Duodenal mucosa (tissue), 2 donors: ENCODE measurements around the gene TRIM26.

ENCODE experiments used
- H3K27ac ChIP-seq: one replicate; pipeline ENCODE4 v1.7.0; 2013; ENCODE audit warnings: low read depth, low read length
- H3K27me3 ChIP-seq, 2 donors: one replicate each; pipeline ENCODE4 v1.7.0; 2013; ENCODE audit warnings: low read length in 2 of 2, control low read depth in 1 of 2; ENCODE audit not compliant: insufficient read depth in 2 of 2, control insufficient read depth in 1 of 2
- H3K36me3 ChIP-seq, 2 donors: one replicate each; pipeline ENCODE4 v1.7.0; 2013; ENCODE audit warnings: low read length in 2 of 2, control low read depth in 1 of 2; ENCODE audit not compliant: insufficient read depth in 2 of 2, control insufficient read depth in 1 of 2
- H3K4me1 ChIP-seq, 2 donors: one replicate each; pipeline ENCODE4 v1.7.0; 2013; ENCODE audit warnings: low read length in 2 of 2, control low read depth in 1 of 2; ENCODE audit not compliant: insufficient read depth in 2 of 2, control insufficient read depth in 1 of 2
- H3K4me3 ChIP-seq, 2 donors: one replicate each; pipeline ENCODE4 v1.7.0; 2013; ENCODE audit warnings: low read length in 2 of 2, low read depth in 1 of 2
- H3K9ac ChIP-seq, 2 donors: one replicate each; pipeline ENCODE4 v1.7.0; 2013; ENCODE audit warnings: low read length in 2 of 2, low read depth in 1 of 2
- H3K9me3 ChIP-seq, 2 donors: one replicate each; pipeline ENCODE4 v1.7.0; 2013; ENCODE audit warnings: low read length in 2 of 2, control low read depth in 1 of 2; ENCODE audit not compliant: control insufficient read depth in 1 of 2

The TRIM26 gene

GRCh38 chr6:30211899-30212298 is 1.3 kb downstream of the TRIM26 start:
- Histone ChIP-seq H3K27ac (no peak overlapping the region), H3K4me1 (peaks cover 51 to 54% of the 10 kb centered on the region in 2 donors), H3K9ac (peak overlapping the region; percentile 100), H3K9me3 (no peaks in the 10 kb centered on the region), H3K4me3 (peak overlapping the region; percentile 98 to 100), H3K27me3 (no peaks in the 10 kb centered on the region), H3K36me3 (peaks cover 0 to 6% of the 10 kb centered on the region in 2 donors)

- Histone ChIP-seq H3K4me1 (peaks cover 57 to 60% of the 10 kb centered on the region in 2 donors), H3K36me3 (peaks cover 0 to 6% of the 10 kb centered on the region in 2 donors), H3K4me3 (peak overlapping the region; percentile 19 to 100), H3K9ac (peak overlapping the region; percentile 27 to 29), H3K27me3 (no peaks in the 10 kb centered on the region), H3K9me3 (no peaks in the 10 kb centered on the region), H3K27ac (no peak overlapping the region)
Measured at GRCh38 chr6:30211306-30211705, 1.9 kb downstream of the TRIM26 start.

DNA sequence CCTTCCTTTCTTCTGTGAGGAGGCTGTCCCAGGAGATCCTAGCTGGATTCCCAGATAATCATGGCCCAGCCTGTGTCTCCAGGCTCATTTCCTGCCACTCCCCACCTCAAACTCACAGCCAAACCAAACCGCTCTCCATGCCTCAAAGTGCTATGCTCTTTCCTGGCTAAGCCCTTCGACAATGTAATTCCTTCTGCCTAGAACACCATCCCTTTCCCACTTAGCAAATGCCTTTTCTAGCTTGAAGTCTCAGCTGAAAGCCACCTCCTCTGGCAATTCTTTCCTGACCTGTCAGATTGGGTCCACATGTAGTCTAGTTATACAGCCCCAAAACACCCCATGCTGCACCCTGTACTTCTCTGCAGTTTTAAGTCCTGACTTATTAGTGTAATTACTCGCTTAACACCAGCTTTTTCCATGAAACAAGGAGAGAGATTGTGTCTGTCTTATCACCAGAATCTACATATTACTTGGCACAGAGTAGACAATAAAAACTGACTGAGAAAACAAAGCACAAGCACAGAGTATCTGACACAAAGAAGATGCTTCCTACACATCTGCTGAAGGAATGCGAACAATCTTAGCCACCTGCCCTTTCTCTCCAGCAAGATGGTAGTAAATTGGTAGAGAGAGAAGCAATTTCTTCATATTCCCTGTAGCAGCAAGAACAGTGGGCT is 5.4 kb downstream of the TRIM26 start:
- H3K9me3 ChIP-seq, result no peaks in the 10 kb centered on the region
- H3K27ac ChIP-seq, result peak overlapping the region; percentile 54
- peaks cover 3 to 15% of the 10 kb centered on the region in 2 donors for H3K36me3 ChIP-seq
- peak overlapping the region; percentile 36 to 61 for H3K9ac ChIP-seq
- H3K27me3 ChIP-seq, result no peaks in the 10 kb centered on the region
- H3K4me1 ChIP-seq, result peaks cover 60 to 69% of the 10 kb centered on the region in 2 donors
- peak overlapping the region; percentile 41 to 42 for H3K4me3 ChIP-seq

DNA sequence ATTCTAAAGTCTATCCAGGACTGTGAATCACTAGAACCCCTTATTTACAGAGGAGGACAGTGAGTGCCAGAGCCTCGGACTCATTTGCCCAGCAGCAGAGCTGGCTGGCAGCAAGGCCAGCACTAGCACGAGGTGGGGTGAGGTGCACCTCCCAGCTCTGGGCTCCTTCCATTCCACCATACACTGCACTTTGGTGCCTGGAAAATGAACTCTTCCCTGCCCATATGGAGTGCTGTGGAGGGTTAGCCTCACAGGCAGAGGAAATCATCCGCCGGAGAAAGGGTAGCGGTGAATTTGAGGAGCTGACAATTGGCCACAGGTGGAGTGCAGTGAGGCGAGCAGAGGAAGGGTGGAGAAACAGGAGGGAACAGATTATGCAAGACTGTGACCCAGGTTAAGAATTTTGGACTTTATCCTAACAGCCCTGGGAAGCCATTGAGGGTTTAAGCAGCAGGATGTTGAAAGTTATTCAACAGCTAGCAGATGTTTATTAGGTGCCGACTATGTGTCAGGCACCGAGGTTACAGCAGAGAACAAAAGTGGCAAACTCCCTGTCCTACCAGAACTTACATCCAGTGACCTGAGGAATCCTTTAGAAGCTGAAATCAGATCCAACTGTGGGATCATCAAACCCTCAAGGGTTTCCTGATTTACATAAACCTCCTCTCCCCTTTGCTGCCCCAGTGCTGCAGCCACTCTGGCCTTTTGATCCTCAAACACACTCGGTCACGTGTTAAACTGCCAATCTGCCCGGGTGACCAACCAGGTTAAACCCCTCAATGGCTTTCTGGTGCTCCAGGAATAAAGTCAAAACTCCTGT is 6.2 kb downstream of the TRIM26 start:
- Histone ChIP-seq H3K27me3 (no peaks in the 10 kb centered on the region), H3K9me3 (no peaks in the 10 kb centered on the region), H3K9ac (peak overlapping the region; percentile 36 to 61), H3K4me1 (peaks cover 64 to 72% of the 10 kb centered on the region in 2 donors), H3K27ac (peak overlapping the region; percentile 55), H3K4me3 (peak overlapping the region; percentile 41 to 42), H3K36me3 (peaks cover 3 to 15% of the 10 kb centered on the region in 2 donors)

DNA sequence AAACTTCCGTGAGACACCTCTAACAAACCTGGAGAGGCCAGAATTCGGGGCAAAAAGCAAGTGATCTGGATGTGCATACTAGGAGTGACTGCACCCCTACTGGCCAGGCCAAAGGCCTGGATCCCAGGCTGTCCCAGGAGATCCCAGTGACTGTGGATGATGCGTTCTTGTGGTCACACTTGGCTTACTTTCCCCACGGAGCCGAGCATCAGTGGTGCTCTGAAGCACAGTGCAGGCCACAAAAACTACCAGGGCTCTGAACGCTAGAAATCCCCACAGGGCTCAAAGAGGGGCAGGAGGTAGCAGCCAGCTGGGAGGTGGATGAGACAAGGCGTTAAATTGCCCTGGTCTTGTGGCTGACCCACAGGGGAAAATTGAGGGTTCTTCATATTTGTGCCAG is 7.1 kb downstream of the TRIM26 start:
- peak overlapping the region; percentile 15 to 44 for H3K9ac ChIP-seq
- H3K27ac ChIP-seq, result no peak overlapping the region

GRCh38 chr6:30204116-30204515 is 9.1 kb downstream of the TRIM26 start:
- H3K27ac ChIP-seq, result no peak overlapping the region
- H3K9ac ChIP-seq, result no peak overlapping the region
- H3K36me3 ChIP-seq, result peaks cover 11 to 23% of the 10 kb centered on the region in 2 donors
- peaks cover 61 to 65% of the 10 kb centered on the region in 2 donors for H3K4me1 ChIP-seq
- H3K9me3 ChIP-seq, result no peaks in the 10 kb centered on the region
- H3K4me3 ChIP-seq, result no peak overlapping the region
- no peaks in the 10 kb centered on the region for H3K27me3 ChIP-seq

More for the DNA sequence above, 7.1 kb downstream of the TRIM26 start:
- peaks cover 63 to 72% of the 10 kb centered on the region in 2 donors for H3K4me1 ChIP-seq
- H3K9me3 ChIP-seq, result no peaks in the 10 kb centered on the region
- H3K27me3 ChIP-seq, result no peaks in the 10 kb centered on the region
- H3K4me3 ChIP-seq, result no peak overlapping the region
- H3K36me3 ChIP-seq, result peaks cover 3 to 15% of the 10 kb centered on the region in 2 donors

DNA sequence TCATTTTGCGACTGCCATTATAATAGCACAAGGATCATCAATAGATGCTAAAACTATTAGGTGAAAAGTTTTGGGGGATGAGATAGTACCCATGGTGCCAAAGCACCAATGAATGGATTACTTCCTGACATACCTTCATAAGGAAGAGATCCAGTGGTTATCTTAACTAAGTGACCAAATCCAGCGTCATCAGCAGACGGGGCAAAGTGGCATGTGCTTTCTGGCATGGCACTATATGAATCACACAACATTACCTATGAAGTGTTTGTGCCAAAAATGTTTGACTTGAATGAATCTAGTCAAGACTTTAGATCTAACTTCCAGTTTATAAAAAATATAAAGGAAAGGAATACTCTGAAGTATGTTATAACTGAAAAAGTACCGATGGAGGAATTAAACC is 10.8 kb downstream of the TRIM26 start:
- Histone ChIP-seq H3K27ac (no peak overlapping the region), H3K9me3 (no peaks in the 10 kb centered on the region), H3K4me1 (peaks cover 44 to 48% of the 10 kb centered on the region in 2 donors), H3K4me3 (no peak overlapping the region), H3K36me3 (peaks cover 25 to 38% of the 10 kb centered on the region in 2 donors), H3K9ac (no peak overlapping the region), H3K27me3 (no peaks in the 10 kb centered on the region)

GRCh38 chr6:30200551-30201281 is 12.5 kb downstream of the TRIM26 start:
- Histone ChIP-seq H3K36me3 (peaks cover 36 to 51% of the 10 kb centered on the region in 2 donors), H3K27ac (no peak overlapping the region)

DNA sequence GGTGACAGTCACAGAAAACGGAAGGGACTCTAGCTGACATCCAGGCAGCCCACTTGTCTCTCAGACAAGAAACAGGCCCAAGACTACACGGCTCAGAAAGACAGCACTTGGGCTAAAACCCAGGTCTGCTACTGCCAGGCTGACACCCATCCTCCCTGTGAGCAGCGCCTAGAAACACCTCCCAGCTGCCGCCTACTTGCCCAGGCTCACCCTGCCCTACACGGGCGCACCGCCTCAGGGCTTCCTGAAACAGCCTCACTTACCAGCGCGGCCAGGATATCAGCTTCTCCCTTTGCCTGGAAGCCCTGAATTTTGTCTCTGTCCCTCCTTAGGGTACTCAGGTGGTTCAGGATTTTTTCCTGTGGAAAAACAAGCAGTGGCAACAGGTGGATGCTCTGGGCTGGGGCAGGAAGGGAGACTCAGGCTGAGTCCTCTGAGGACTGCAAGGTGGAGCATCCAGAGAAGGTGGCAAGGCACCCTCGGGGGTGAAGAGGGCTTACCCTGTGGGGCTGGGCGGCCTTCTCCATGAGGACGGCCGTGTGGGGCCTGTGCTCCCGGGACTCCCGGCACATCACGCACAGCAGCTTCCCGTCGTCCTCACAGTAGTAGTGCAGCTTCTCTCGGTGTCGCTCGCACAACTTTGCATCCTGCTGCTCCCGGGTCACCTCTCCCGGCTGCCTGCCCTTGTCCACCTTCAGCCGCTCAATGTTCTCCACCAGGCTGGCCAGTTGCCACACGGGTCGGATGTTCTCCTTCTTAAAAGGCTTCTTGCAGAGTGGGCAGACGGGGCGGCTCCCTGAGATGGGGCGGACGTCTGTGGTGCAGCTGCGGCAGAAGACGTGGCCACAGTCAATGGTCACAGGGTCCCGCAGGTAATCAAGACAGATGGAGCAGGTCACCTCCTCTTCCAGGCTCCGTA is 14.8 kb downstream of the TRIM26 start:
- no peak overlapping the region for H3K9ac ChIP-seq
- H3K27me3 ChIP-seq, result no peaks in the 10 kb centered on the region
- H3K36me3 ChIP-seq, result peaks cover 32 to 59% of the 10 kb centered on the region in 2 donors
- H3K4me3 ChIP-seq, result no peak overlapping the region
- no peak overlapping the region for H3K27ac ChIP-seq
- H3K9me3 ChIP-seq, result no peaks in the 10 kb centered on the region
- peaks cover 24 to 26% of the 10 kb centered on the region in 2 donors for H3K4me1 ChIP-seq

More at GRCh38 chr6:30200551-30201281, 12.5 kb downstream of the TRIM26 start:
- no peaks in the 10 kb centered on the region for H3K9me3 ChIP-seq
- H3K27me3 ChIP-seq, result no peaks in the 10 kb centered on the region
- peak overlapping the region in 1 of 2 donors; percentile 21 for H3K9ac ChIP-seq
- H3K4me3 ChIP-seq, result peak overlapping the region in 1 of 2 donors; percentile 1
- peaks cover 28 to 31% of the 10 kb centered on the region in 2 donors for H3K4me1 ChIP-seq
